ENCODE data around the gene RNASE11.
"Not testable (repeated sequence)": the region's sequence is repeated elsewhere in the genome, so short reads cannot be mapped to it uniquely, and the experiment has no call there.

Gene RNASE11

GRCh38 chr14:20613094-20614037 lies 25.6 kb upstream of the RNASE11 start:
- DNase-seq: peak; percentile 84

DNA sequence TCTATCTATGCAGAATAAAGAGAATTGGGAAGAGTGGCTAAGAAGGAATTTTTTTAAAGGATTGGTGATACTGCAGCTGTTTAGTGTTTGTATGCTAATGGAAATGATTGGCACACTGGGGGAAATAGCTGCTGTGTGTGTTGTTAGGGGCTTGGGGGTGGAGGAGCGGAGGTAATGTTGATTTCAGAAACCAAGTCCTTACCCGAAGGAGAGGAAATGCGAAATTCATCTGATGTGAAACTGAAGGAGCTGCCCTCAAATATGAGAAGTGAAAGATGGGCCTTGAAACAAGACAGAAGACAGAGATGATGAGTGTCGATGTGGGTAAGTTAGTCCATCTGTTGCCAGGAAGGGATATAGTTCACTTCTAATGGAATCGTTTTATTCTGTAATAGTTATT lies 24.6 kb upstream of the RNASE11 start:
- no peak for DNase-seq

DNA sequence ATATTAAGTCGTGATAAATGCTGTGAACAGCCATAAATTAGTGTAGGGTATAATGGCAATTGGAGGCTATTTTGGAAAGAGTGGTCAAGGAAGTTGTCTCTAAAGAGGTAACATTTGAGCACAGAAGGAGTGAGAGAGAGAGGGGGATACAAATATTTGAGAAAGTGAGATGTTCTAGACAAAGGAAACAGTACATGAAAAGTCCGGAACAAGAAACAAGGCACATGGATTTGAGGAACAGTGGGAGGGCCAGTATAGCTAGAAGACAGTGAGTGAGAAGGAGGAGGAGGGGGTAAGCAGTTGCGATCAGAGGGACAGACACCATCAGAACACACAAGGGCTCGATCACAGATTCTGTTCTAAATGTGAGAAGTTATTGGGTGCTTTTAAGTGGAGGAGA lies 23.5 kb upstream of the RNASE11 start:
- DNase-seq: no peak

DNA sequence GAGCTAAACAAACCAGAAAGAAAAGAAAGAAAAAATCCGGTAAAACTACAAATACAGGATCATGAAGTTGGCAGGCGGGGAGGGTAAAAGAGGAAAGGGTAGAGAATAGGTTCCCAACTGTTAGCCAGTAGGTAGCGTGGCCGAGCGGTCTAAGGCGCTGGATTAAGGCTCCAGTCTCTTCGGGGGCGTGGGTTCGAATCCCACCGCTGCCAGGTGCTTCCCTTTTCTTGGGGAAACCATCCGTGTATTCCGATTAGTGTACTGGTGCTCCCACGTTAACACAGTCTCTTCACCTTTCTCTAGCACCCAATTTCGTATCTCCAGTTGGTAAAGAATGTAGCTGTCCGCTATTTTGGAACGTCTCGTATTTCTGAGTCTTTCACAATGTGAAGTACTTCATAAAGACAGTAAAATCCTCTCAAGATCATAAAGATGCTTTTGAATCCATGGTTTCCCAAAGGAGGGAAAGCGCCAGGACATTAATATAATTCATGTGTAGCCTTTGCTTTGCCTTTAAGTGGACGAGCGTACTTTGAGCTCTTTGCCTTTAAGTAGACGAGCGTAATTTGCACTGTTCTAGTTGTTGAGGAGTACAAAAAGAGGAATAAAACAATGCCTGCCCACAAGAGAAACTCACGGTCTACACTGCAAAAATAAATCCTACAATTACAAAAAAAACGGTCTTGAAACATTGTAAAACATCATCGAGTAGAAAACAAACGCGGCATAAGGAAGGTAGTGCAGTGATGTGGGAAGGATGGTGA lies 22.4 kb upstream of the RNASE11 start:
- peak; percentile 63 for DNase-seq

GRCh38 chr14:20609215-20610001 lies 21.6 kb upstream of the RNASE11 start:
- peak; percentile 77 for DNase-seq

GRCh38 chr14:20608383-20609110 lies 20.7 kb upstream of the RNASE11 start:
- no peak for DNase-seq

DNA sequence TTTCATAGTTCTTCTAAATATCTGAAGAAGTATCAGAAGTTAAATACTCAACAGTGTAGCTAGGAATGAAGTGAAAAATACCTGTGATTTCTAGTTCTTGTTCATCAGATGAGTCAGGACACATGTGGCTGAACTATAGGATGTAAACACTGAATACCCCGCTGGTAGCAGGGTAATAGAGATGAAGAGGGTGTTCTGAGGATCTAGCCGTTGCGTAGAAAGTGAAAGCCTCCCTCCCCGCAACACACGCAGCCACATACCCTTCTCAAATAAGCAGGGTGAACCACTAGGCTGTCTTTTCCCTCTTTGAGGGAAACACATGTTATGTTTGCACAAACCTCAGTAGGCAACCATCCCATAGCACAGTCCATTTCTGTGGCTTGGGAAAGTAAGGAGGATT lies 19.8 kb upstream of the RNASE11 start:
- DNase-seq: no peak

GRCh38 chr14:20606902-20607242 lies 19.1 kb upstream of the RNASE11 start:
- DNase-seq: no peak

GRCh38 chr14:20606190-20606901 lies 18.5 kb upstream of the RNASE11 start:
- DNase-seq: no peak

- DNase-seq: no peak
Observed at GRCh38 chr14:20603813-20604690, 16.3 kb upstream of the RNASE11 start.

DNA sequence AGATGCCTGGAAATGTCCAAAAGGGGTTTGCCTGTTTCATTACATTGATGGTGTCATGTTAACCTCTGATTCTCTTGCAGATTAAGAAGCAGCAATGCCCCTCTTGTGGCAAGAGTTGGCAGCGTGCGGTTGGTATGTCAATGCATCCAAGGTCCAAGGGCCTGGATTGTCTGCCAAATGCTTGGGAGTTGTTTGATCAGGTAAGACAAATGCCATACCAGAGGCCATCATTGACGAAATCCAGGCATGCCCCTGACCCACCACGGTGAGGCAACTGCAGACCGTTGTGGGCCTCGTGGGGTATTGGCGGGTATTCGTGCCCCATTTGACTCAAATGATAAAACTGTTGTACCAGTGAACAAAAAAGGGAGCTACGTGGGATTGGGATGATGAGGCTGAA lies 14.8 kb upstream of the RNASE11 start:
- no peak for DNase-seq

GRCh38 chr14:20601522-20601921 lies 13.7 kb upstream of the RNASE11 start:
- no peak for DNase-seq

DNA sequence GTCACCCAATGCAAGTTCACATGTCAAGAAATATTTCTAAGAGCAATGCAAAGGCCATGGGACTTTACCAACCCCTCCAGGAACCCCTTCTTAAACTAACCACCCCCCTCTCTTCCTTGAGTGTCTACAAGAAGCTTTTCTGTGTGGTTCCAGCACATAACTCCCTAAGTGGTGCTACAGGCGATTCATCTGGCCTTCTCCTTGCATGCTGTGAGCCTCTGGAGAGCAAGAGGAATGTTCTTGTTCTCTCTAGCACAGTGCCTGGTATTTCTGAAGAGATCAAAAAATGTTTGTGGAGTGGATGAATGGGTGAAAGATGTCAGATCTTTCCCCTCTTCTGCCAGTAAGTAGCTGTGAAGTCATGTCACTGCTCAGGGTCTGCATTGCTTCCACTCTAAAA lies 9.3 kb upstream of the RNASE11 start:
- DNase-seq: no peak

DNA sequence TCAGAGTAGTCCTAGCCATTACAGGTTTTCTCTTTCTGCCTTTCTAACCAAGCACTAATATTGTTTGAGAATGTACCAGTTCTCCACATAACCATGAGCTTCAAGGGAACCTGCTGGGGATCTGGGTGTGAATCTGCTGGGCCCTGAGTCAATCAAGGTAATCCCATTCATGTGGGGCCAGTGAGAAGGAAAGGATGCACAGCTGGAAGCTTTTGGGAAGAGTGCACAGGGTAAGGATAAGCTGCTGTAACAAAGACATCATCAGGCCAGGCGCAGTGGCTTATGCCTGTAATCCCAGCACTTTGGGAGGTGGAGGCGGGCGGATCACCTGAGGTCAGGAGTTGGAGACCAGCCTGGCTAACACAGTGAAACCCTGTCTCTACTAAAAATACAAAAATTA lies 7.9 kb upstream of the RNASE11 start:
- DNase-seq: not testable (repeated sequence)

DNA sequence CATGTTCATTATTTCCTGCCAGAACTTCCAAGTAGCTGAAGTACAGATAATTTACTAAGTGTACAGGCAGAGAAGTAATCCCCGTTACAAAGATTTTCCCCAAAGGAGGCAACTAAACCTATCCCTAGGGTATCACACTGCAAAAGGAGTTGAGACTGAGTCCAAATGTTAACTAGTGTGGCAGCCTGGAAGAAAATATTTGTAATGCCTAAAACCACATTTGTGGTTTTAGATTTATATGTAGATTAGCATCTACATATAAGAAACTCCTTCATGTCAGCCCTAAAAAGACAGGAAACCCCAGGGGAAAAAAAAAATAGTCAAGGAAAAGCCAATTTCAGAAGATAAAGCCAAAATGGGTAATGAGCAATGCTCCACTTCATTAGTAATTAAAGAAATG lies 4.8 kb upstream of the RNASE11 start:
- DNase-seq: no peak

DNA sequence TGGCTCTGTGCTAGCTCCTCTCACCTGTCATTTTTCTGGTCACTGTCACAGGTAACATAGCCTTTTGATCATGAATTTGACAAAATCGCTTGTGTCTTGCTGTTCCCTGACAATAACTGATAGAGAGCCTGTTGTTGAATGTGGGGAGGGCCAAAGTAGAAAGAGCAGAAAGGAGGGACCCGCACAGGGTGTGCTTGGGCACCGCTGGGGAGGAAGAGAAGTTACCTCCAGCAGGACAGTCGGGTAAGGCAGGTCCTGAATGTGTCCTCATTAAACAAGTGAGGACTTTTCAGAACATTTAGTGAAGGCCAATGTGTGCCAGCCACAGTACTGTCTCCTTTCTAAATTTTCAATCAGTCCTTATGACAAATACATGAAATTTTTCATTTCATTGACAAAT lies 3.4 kb upstream of the RNASE11 start, which contains the start of gene RNASE12:
Gene RNASE12, minus strand, starts transcription at position 142 of the 400 bp plus-strand sequence. CDS start 653 bp downstream, outside the sequence.
- DNase-seq: no peak

DNA sequence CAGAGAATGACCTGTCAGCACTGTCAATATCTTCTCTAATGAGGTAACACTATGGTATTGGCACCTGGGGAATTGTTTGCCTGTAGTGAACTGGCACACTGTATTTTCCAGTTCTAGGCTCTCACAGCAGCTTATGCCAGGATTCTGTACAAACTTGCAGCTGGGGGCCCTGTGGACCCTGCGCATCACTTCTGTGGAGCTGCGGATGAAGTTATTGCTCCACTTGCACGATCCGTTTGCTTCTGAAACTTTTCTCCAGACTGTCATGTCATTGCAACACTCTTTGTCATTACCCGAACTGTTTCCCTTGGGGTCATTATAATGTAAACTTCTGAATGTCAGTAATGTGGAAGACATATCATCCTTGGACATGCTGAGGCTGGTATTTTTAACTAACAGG lies 3.9 kb downstream of the RNASE11 start:
- DNase-seq: no peak

GRCh38 chr14:20583142-20583541 lies 4.7 kb downstream of the RNASE11 start:
- DNase-seq: no peak

GRCh38 chr14:20580242-20580641 lies 7.6 kb downstream of the RNASE11 start:
- no peak for DNase-seq

DNA sequence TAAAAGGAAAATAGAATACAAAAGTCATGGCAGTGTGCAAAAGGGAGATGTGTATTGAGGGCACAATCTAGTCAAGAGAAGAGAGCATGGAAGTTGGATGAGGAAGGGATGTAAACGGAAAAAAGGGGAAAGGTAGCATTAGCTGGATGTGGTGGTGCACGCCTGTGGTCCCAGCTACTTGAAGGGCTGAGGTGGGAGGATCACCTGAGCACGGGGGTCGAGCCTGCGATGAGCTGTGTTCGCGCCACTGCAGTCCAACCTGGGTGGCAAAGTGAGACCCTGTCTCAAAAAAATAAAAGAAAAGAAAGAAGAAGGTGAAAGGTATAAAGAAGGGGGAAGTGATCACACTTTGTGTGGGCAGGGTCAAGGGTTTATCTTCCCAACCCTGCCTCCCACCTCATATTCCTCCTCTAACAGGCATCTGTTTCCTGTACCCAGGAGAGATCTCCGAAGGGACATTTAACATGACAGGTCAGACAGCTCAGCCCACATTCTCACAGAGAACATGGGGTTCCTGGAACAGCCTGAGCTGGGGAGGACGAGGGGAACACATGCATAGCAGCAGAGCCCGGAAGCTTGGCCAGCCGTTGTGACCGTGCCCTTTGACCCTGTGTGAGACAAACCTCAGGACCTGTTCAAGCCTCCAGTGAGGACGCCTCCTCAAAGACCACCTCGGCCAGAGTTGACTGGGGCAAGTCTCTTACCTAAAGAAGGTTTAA lies 8.9 kb downstream of the RNASE11 start:
- DNase-seq: no peak
